K562 (cell line): ENCODE data around the gene RPS6KL1. TPM values are rescaled to one million over a fixed set of nuclear protein-coding genes. Genes with fewer than 3 reads are reported as not detected.

ENCODE experiments used
- ATAC-seq: fragments of 200-7000 bp; cut with Tn5 transposase; 3 replicates; pipeline ENCODE4 v1.9.1; 2020; ENCODE audit warnings: moderate library complexity
- BruUV-seq: library from RNA; stranded (reverse); fragments of 400-500 nt; replicated peaks from 2 replicates; lab custom pipeline; 2021; lab: Mats Ljungman, UMichigan
- CTCF ChIA-PET: fragments of 300-600 bp; formaldehyde crosslinking; extraction: SDS; loops from one replicate; lab custom pipeline; 2021; ENCODE audit warnings: low intra/inter-chr PET ratio; lab: Yijun Ruan, JAX
- POLR2A ChIA-PET: fragments of 300-600, 350-650 bp; sonication (Branson Sonifier 250); formaldehyde crosslinking; extraction: SDS; loops from one replicate; lab custom pipeline; 2021; ENCODE audit warnings: antibody characterized with exemption, inconsistent platforms; lab: Yijun Ruan, JAX
- DNase-seq, 4 experiments: peaks; one replicate each; pipeline versions ENCODE4 v3.0.0 to v3.0.0-alpha.2; 2011 to 2018; ENCODE audit warnings: low spot score in 3 of 4, mixed read lengths in 3 of 4; ENCODE audit errors: extremely low read depth in 1 of 4
- FAIRE-seq: peaks from 2 replicates; lab custom pipeline; 2011; peaks lifted over from hg19 to GRCh38; lab: Jason Lieb, UNC
- H2AFZ ChIP-seq: 2 replicates; pipeline ENCODE4 v1.6.0; 2011; ENCODE audit warnings: low read depth, low read length, control low read depth, inconsistent platforms
- H3K27ac ChIP-seq: fragments of 200-600 bp; 3 replicates; pipeline ENCODE4 v1.8.0; 2011; ENCODE audit warnings: low read depth, mild to moderate bottlenecking, control low read depth, inconsistent platforms, low read length, moderate library complexity, mixed read lengths; ENCODE audit errors: extremely low read depth
- H3K27me3 ChIP-seq, 2 experiments: fragments of 300-600 bp in 1 of 2; 2 replicates in 1 of 2; 3 replicates in 1 of 2; pipeline versions ENCODE4 v1.6.0 to v1.8.0; 2011; ENCODE audit warnings: inconsistent platforms in 2 of 2, low read length in 2 of 2, mild to moderate bottlenecking in 1 of 2, mixed read lengths in 1 of 2, moderate library complexity in 1 of 2; ENCODE audit not compliant: control insufficient read depth in 2 of 2, insufficient read depth in 2 of 2
- H3K36me3 ChIP-seq: fragments of 300-600 bp; 3 replicates; pipeline ENCODE4 v1.8.0; 2011; ENCODE audit warnings: mild to moderate bottlenecking, low read length, inconsistent platforms; ENCODE audit not compliant: control insufficient read depth, insufficient read depth
- H3K4me1 ChIP-seq, 2 experiments: fragments of 200-600 bp in 1 of 2; replicated peaks in 1 of 2; 2 replicates in 1 of 2; 3 replicates in 1 of 2; pipeline versions ENCODE4 v1.5.1 to v1.8.0; 2011; ENCODE audit warnings: inconsistent platforms in 2 of 2, low read length in 2 of 2, mild to moderate bottlenecking in 1 of 2, mixed read lengths in 1 of 2, moderate library complexity in 1 of 2; ENCODE audit not compliant: control insufficient read depth in 2 of 2, insufficient read depth in 2 of 2
- H3K4me2 ChIP-seq: 2 replicates; pipeline ENCODE4 v1.6.1; 2011; ENCODE audit warnings: low read length, control low read depth, inconsistent platforms, mixed read lengths; ENCODE audit not compliant: insufficient read depth
- H3K4me3 ChIP-seq: fragments of 200-600 bp; sonication (generic), shearing (Covaris generic); 2 replicates; pipeline ENCODE4 v1.5.1; 2016; ENCODE audit warnings: control low read depth, inconsistent platforms
- H3K79me2 ChIP-seq: fragments of 200-600 bp; 3 replicates; pipeline ENCODE4 v1.8.0; 2011; ENCODE audit warnings: low read length, inconsistent platforms; ENCODE audit not compliant: control insufficient read depth, insufficient read depth
- H3K9ac ChIP-seq, 2 experiments: 2 replicates each; pipeline versions ENCODE4 v1.6.0 to v1.6.1; 2011; ENCODE audit warnings: low read depth in 2 of 2, low read length in 2 of 2, control low read depth in 1 of 2, inconsistent platforms in 1 of 2, mild to moderate bottlenecking in 1 of 2, mixed read lengths in 1 of 2; ENCODE audit not compliant: insufficient read depth in 1 of 2
- H3K9me1 ChIP-seq: one replicate; pipeline ENCODE4 v1.6.0; 2011; ENCODE audit warnings: inconsistent platforms, mild to moderate bottlenecking, low read length, moderate library complexity; ENCODE audit not compliant: control insufficient read depth, insufficient read depth
- H3K9me3 ChIP-seq: replicated peaks from 2 replicates; pipeline ENCODE4 v1.5.1; 2011; ENCODE audit warnings: low read depth, low read length, inconsistent platforms; ENCODE audit not compliant: control insufficient read depth, insufficient read depth
- H4K20me1 ChIP-seq: replicated peaks from 2 replicates; pipeline ENCODE4 v1.6.1; 2011; ENCODE audit warnings: low read length, inconsistent platforms, mixed read lengths; ENCODE audit not compliant: control insufficient read depth, insufficient read depth
- CREB1 ChIP-seq, 2 experiments: sonication (generic) in 1 of 2; formaldehyde crosslinking in 1 of 2; IDR thresholded peaks; 2 replicates each; pipeline versions ENCODE4 v1.6.1 to v1.8.0; 2012 to 2022; ENCODE audit warnings: inconsistent platforms in 1 of 2, mild to moderate bottlenecking in 1 of 2, missing genetic modification reagents in 1 of 2, moderate library complexity in 1 of 2
- EGR1 ChIP-seq: fragments of 450-650 bp; conservative IDR thresholded peaks from 2 replicates; pipeline ENCODE4 v1.6.1; 2017; ENCODE audit warnings: mild to moderate bottlenecking
- GABPB1 ChIP-seq: sonication (generic); formaldehyde crosslinking; IDR thresholded peaks from 2 replicates; pipeline ENCODE4 v1.8.0; 2022; ENCODE audit warnings: mild to moderate bottlenecking, missing genetic modification reagents
- HDAC1 ChIP-seq, 2 experiments: fragments of 450-650 bp; IDR thresholded peaks; 2 replicates each; pipeline ENCODE4 v1.6.1; 2016 to 2017; ENCODE audit warnings: inconsistent platforms in 1 of 2, mild to moderate bottlenecking in 1 of 2, moderate library complexity in 1 of 2
- HLTF ChIP-seq: fragments of 450-650 bp; IDR thresholded peaks from 2 replicates; pipeline ENCODE4 v1.6.1; 2016
- HSF4 ChIP-seq: fragments of 250-450 bp; sonication (Bioruptor Pico); IDR thresholded peaks from 2 replicates; pipeline ENCODE4 v2.1.2; 2022; ENCODE audit warnings: mild to moderate bottlenecking, moderate library complexity, borderline replicate concordance
- KLF6 ChIP-seq: fragments of 250-450 bp; sonication (Bioruptor Pico); IDR thresholded peaks from 2 replicates; pipeline ENCODE4 v1.4.0; 2020; ENCODE audit warnings: mild to moderate bottlenecking, moderate library complexity, borderline replicate concordance
- MITF ChIP-seq: IDR thresholded peaks from 2 replicates; pipeline ENCODE4 v1.6.1; 2014; ENCODE audit warnings: antibody characterized with exemption
- NFE2 ChIP-seq: IDR thresholded peaks from 2 replicates; pipeline ENCODE4 v1.6.1; 2014; ENCODE audit warnings: antibody characterized with exemption, low read depth
- POLR3G ChIP-seq: IDR thresholded peaks from 2 replicates; pipeline ENCODE4 v1.6.1; 2011; ENCODE audit not compliant: insufficient read length, insufficient replicate concordance; ENCODE audit errors: extremely low read depth
- RBM22 ChIP-seq: fragments of 200-400 bp; formaldehyde crosslinking; IDR thresholded peaks from 2 replicates; pipeline ENCODE4 v1.6.1; 2018; ENCODE audit warnings: low read length, low read depth; ENCODE audit not compliant: poor library complexity, severe bottlenecking
- ZNF280A ChIP-seq: fragments of 450-650 bp; IDR thresholded peaks from 2 replicates; pipeline ENCODE4 v1.6.1; 2018; ENCODE audit warnings: mild to moderate bottlenecking, low read depth; ENCODE audit not compliant: partially characterized antibody
- ZNF79 ChIP-seq: fragments of 250-450 bp; sonication (Bioruptor Pico); IDR thresholded peaks from 2 replicates; pipeline ENCODE4 v1.4.0; 2020; ENCODE audit warnings: low read depth, mild to moderate bottlenecking, moderate library complexity
- WGBS: fragments of 100-300 bp; shearing (Covaris generic); methylation state at CpG from one replicate; pipeline ENCODE4 v1.1.6; 2016; ENCODE audit warnings: low coverage, mixed read lengths; ENCODE audit not compliant: insufficient coverage; ENCODE audit errors: missing lambda C conversion rate; 5-methylcytosine and 5-hydroxymethylcytosine counted together
- in situ Hi-C: fragments of 300-500 bp; cut with MboI; formaldehyde crosslinking; loops from 4 replicates; pipeline ENCODE4 v1.15.0; 2018; ENCODE audit warnings: inconsistent platforms, mixed read lengths
- intact Hi-C: fragments of 100-400 bp; cut with micrococcal nuclease; formaldehyde crosslinking; loops from 2 replicates; pipeline ENCODE4 v1.14.2; 2022
- polyA plus RNA-seq, 8 experiments: library from polyadenylated mRNA; depleted of rRNA in 4 of 8; stranded (reverse) in 5 of 8; unstranded in 3 of 8; fragments of >200 nt; fragmentation: Nextera tagmentation in 2 of 8; fragmentation: Illumina TruSeq in 1 of 8; extraction: Ambion mirVana in 2 of 8; extraction: Trizol in 1 of 8; gene quantifications; 2 replicates each; pipeline versions ENCODE4 v1.2.1 to v1.2.3, GENCODE V29; 2011 to 2014; ENCODE audit warnings: inconsistent platforms in 1 of 8, missing spikeins in 1 of 8
- total RNA-seq, 7 experiments: library from RNA; depleted of rRNA in 6 of 7; stranded (reverse); fragments of >200 nt in 6 of 7; fragmentation: Illumina TruSeq in 2 of 7; extraction: Trizol in 2 of 7; gene quantifications; 2 replicates each; pipeline versions ENCODE4 v1.2.1 to v1.2.3, GENCODE V29; 2011 to 2021; ENCODE audit warnings: low replicate concordance in 1 of 7
- TF ChIP-seq, protein P1 (sequence below): fragments of 250-450 bp; sonication (Bioruptor Pico); IDR thresholded peaks from 2 replicates; pipeline ENCODE4 v1.4.0; 2020; ENCODE audit warnings: mild to moderate bottlenecking, moderate library complexity

The RPS6KL1 gene
- total and polyA plus RNA-seq, 9 of the 15 experiments (the other 6 are each of a cell fraction or from before 2014, with no cell fraction given): 0.91 to 15.5 (median 8.1) TPM

GRCh38 chr14:74888164-74889158 lies 34.6 kb downstream of the RPS6KL1 start:
- ChIA-PET CTCF (no interaction called here), POLR2A (interaction anchor here (0.7 to 0.9 kb wide), 3 partner anchors 9 to 200 kb away, joined by 3 to 7 read pairs (median 4); no protein-coding TSS in a partner anchor)
- 8% methylated on average over 12 of the region's 12 CpGs for WGBS
- Histone ChIP-seq H3K79me2 (peaks cover 46% of the 10 kb centered on the region), H2AFZ (no peak overlapping the region), H3K4me1 (peaks cover 11 to 29% of the 10 kb centered on the region in 2 experiments), H3K27ac (peak overlapping the region; percentile 59), H3K9me3 (no peaks in the 10 kb centered on the region), H3K9ac (peak overlapping the region in 1 of 2 experiments; percentile 7; a peak in 1 of 4 replicates), H3K4me2 (peak overlapping the region; percentile 56), H3K27me3 (no peaks in the 10 kb centered on the region), H3K9me1 (peaks cover 2% of the 10 kb centered on the region), H3K36me3 (peaks cover 79% of the 10 kb centered on the region), H3K4me3 (no peak overlapping the region), H4K20me1 (peaks cover 38% of the 10 kb centered on the region)
- intact Hi-C loops (no loop called here), in situ Hi-C loops (no loop called here)
- peak; percentile 82 for FAIRE-seq
- peak; percentile 29 to 81 (median 46) for DNase-seq
- no TSS peak for BruUV-seq
- ATAC-seq: peak; percentile 90
- no peak for TF ChIP-seq HSF4 (CRISPR knock-in tag)
- no peak for TF ChIP-seq POLR3G
- TF ChIP-seq HDAC1 (IDR thresholded peaks at IDR 0.05): peak in 1 of 2 experiments; percentile 75; a peak in 2 of 4 replicates
- no peak for TF ChIP-seq MITF
- no peak for TF ChIP-seq KLF6
- no peak for TF ChIP-seq ZNF79
- TF ChIP-seq RBM22: no peak
- no peak for TF ChIP-seq GABPB1 (CRISPR knock-in tag)
- 0 out of 2 replicates have a peak, but pooled peaks have one; percentile 15 for TF ChIP-seq EGR1
- TF ChIP-seq NFE2: peak; percentile 85
- peak; percentile 14; the same call in 1 of the 2 replicates for TF ChIP-seq CREB1 (IDR thresholded peaks at IDR 0.05)
- no peak for TF ChIP-seq CREB1 (CRISPR knock-in tag; IDR thresholded peaks at IDR 0.05)
- TF ChIP-seq HLTF: 0 out of 2 replicates have a peak, but pooled peaks have one; percentile 23
- TF ChIP-seq ZNF280A: no peak
- TF ChIP-seq, protein P1, sequence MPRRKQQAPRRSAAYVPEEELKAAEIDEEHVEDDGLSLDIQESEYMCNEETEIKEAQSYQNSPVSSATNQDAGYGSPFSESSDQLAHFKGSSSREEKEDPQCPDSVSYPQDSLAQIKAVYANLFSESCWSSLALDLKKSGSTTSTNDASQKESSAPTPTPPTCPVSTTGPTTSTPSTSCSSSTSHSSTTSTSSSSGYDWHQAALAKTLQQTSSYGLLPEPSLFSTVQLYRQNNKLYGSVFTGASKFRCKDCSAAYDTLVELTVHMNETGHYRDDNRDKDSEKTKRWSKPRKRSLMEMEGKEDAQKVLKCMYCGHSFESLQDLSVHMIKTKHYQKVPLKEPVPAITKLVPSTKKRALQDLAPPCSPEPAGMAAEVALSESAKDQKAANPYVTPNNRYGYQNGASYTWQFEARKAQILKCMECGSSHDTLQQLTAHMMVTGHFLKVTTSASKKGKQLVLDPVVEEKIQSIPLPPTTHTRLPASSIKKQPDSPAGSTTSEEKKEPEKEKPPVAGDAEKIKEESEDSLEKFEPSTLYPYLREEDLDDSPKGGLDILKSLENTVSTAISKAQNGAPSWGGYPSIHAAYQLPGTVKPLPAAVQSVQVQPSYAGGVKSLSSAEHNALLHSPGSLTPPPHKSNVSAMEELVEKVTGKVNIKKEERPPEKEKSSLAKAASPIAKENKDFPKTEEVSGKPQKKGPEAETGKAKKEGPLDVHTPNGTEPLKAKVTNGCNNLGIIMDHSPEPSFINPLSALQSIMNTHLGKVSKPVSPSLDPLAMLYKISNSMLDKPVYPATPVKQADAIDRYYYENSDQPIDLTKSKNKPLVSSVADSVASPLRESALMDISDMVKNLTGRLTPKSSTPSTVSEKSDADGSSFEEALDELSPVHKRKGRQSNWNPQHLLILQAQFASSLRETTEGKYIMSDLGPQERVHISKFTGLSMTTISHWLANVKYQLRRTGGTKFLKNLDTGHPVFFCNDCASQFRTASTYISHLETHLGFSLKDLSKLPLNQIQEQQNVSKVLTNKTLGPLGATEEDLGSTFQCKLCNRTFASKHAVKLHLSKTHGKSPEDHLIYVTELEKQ (CRISPR knock-in tag): no peak
